Brain microvascular endothelial cell (primary cell): Measurements from ENCODE around the gene NOM1.

Experiments used
- DNase-seq: peaks from one replicate; pipeline ENCODE4 v3.0.0-alpha.2; 2020
- H3K27ac ChIP-seq: fragments of 250-450 bp; sonication (Bioruptor Pico); 2 replicates; pipeline ENCODE4 v1.5.1; 2020; ENCODE audit warnings: mild to moderate bottlenecking, moderate library complexity
- H3K27me3 ChIP-seq: fragments of 250-450 bp; sonication (Bioruptor Pico); replicated peaks from 2 replicates; pipeline ENCODE4 v1.5.1; 2020; ENCODE audit warnings: mild to moderate bottlenecking
- H3K36me3 ChIP-seq: fragments of 250-450 bp; sonication (Bioruptor Pico); replicated peaks from 2 replicates; pipeline ENCODE4 v1.5.1; 2020; ENCODE audit warnings: mild to moderate bottlenecking
- H3K4me3 ChIP-seq: 2 replicates; pipeline ENCODE4 v1.5.1; 2011; ENCODE audit warnings: low read depth, mild to moderate bottlenecking, control low read depth, low read length, moderate library complexity
- CTCF ChIP-seq: IDR thresholded peaks from 2 replicates; pipeline ENCODE4 v1.5.1; 2011; ENCODE audit warnings: low read depth, mild to moderate bottlenecking, moderate library complexity, low read length, control low read depth, inconsistent platforms; ENCODE audit errors: missing control alignments
- in situ Hi-C: cut with HindIII; loops from 2 replicates; pipeline ENCODE4 v1.10.0; 2017; ENCODE audit warnings: low sequenced_read_pairs, low pct_ligation_motif_present

The NOM1 gene

DNA sequence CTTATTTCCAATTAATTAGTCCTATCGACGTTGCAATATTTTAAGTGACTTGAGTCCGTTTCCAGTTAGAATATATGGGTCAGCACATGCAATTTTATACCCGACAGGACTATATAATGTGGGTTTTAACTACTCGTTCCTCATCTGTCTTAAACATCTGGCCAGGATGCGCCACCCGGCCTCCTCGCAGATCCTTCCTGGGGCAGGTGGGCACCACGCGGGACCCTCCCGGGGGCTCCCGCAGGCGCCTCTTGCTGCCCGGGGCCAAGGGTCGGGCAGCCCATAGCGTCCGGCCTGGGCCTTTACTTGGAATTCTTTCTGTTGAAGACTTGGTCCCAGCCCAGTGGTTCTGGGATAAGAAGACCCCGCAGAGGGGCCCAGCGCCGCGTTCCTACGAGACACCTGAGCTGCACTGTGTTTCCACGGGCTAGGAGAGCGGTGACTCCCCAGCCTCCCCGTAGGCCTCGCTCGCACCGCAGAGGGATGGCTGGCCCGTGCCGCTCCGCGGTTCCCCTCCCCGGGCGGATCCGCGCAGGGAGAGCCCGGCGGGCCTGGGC is 71.1 kb downstream of the NOM1 start:
- H3K27ac ChIP-seq: no peak overlapping the region
- no peak for DNase-seq
- no peak overlapping the region for H3K4me3 ChIP-seq
- TF ChIP-seq CTCF: no peak
- H3K27me3 ChIP-seq: peaks cover 95% of the 10 kb centered on the region
- H3K36me3 ChIP-seq: no peaks in the 10 kb centered on the region
- in situ Hi-C loops: no loop called here

DNA sequence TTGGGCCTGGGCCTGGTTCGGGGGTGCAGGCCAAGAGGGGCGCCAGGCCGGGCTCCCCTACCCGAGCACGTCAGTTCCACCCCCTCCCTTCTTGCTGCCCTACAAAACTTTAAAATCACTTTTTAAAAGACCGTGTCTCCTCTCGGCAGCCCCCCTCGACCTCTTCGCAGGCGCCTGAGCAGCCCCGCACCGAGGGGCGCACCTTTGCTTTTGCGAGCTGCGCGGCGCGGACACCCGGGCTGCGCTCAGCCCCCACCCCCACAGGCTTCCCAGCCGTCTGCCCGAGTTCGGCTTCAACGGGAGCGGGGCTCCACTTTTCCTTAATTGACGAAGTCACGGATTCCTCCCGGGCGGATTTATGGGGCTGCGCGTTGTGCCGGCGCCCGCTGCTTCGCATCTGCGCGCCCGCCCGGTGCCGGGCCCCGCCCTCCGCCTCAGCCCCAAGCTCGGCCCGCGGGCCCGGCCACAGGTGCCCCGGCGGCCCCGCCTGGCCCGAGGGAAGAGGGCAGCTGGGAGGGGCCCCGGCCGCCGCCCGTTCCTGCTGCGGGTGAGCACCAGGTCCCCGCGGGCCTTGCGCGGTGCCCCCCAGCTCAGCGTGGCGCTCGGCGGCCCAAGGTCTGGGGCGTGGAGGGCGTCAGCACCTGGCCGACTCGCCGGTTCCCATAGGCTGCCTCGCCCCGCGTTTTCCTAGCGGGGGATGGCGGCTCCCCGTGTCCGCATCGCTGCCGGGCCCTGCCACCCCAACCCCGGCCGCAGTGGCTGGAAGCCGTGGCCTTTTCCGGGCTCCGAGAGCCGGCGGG is 71.8 kb downstream of the NOM1 start:
- Histone ChIP-seq H3K4me3 (no peak overlapping the region), H3K27ac (no peak overlapping the region), H3K36me3 (no peaks in the 10 kb centered on the region), H3K27me3 (peaks cover 96% of the 10 kb centered on the region)
- DNase-seq: no peak
- no peak for TF ChIP-seq CTCF
- in situ Hi-C loops: no loop called here

DNA sequence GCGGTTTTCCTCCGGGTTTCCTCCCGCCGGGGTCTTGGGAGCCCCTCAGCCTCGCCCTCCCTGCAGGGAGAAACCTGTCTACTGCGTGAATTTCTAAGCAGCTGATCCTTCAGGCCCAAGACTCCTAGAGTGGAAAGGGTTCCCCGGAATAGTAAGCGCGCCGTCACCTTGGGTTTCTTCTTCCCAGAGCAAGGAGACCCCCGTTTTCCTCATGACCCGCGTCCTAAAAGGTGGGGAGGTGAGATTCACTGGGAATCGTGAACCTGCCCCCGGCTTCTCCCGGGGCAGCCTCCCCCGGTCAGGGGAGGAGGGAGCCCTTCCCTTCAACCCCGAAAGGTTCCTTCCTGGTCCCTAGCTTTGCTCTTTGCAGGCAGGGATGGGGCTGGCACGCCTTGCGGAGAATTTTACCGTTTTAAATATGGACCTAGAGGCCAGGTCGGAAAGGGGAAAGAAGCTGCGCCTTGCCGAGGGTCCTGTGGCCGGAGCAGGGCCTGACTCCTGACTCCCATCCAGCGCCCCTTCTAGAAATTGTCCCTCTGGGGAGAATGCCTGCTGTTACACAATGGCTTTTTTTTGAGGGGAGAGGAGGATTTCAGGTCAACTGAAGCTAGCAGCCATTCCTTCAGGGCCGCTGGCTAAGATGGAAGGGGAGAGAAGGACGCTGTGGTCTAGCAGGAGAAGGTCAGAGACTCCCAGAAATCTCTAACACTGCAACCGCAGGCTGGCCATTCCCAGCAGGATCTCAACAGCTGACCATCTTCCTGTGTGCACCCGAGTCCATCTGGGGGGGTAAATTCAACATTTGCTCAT is 72.6 kb downstream of the NOM1 start:
- Histone ChIP-seq H3K4me3 (no peak overlapping the region), H3K36me3 (no peaks in the 10 kb centered on the region), H3K27me3 (peaks cover 88% of the 10 kb centered on the region), H3K27ac (no peak overlapping the region)
- DNase-seq: no peak
- no peak for TF ChIP-seq CTCF
- in situ Hi-C loops: no loop called here
